GM20000 (cell line): ENCODE data around the gene ZNF764.

Experiments
- DNase-seq: peaks from one replicate; pipeline ENCODE4 v3.0.0; 2012; ENCODE audit warnings: low spot score
- TF ChIP-seq, protein P1 (sequence below): IDR thresholded peaks from 2 replicates; pipeline ENCODE4 v1.5.1; 2012; ENCODE audit warnings: mild to moderate bottlenecking, control low read depth; ENCODE audit errors: extremely low read depth, missing control alignments

ZNF764 gene

DNA sequence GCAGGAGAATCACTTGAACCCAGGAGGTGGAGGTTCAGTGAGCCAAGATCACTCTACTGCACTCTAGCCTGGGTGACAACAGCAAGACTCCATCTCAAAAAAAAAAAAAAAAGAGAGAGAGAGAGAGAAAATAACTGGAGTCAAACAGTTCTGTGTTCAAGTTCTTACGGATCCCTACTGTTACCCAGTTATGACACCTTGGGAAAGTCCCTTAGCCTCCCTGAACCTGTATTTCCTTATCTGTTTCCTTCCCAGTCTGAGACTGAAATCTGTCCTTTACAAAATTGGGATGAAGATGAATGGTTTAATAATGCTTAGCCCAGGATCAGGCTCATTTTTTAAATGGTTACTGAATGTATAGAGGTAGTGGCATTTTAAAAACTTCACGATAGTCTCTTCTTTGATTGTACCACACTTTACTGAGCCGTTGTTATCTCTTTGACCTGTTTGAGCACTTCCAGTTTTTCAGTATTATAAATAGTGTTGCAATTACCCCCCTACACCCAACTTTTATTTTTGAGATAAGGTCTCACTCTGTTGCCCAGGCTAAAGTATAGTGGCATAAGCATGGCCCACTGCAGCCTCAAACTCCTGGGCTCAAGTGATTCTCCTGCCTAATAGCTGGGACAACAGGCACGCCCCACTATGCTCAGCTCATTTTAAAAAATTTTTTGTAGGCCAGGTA lies 49.0 kb downstream of the ZNF764 start:
- DNase-seq: no peak
- TF ChIP-seq, protein P1, sequence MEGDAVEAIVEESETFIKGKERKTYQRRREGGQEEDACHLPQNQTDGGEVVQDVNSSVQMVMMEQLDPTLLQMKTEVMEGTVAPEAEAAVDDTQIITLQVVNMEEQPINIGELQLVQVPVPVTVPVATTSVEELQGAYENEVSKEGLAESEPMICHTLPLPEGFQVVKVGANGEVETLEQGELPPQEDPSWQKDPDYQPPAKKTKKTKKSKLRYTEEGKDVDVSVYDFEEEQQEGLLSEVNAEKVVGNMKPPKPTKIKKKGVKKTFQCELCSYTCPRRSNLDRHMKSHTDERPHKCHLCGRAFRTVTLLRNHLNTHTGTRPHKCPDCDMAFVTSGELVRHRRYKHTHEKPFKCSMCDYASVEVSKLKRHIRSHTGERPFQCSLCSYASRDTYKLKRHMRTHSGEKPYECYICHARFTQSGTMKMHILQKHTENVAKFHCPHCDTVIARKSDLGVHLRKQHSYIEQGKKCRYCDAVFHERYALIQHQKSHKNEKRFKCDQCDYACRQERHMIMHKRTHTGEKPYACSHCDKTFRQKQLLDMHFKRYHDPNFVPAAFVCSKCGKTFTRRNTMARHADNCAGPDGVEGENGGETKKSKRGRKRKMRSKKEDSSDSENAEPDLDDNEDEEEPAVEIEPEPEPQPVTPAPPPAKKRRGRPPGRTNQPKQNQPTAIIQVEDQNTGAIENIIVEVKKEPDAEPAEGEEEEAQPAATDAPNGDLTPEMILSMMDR: no peak
